T-cell (primary cell): ENCODE results near the gene WDR43. TPM values are rescaled to one million over a fixed set of nuclear protein-coding genes. Genes with fewer than 3 reads are reported as not detected.

ENCODE experiments used
- ATAC-seq, 4 experiments: fragments of 200-7000 bp in 3 of 4; fragments of 150-1000 bp in 1 of 4; cut with Tn5 transposase; replicated peaks in 1 of 4; 1 replicate in 3 of 4; 2 replicates in 1 of 4; pipeline ENCODE4 v1.10.0; 2021; ENCODE audit warnings: moderate library complexity in 3 of 4, mild to moderate bottlenecking in 2 of 4, moderate number of reproducible peaks in 1 of 4
- CTCF ChIA-PET, 2 donors: fragments of 300-600 bp; sonication (Branson Sonifier 250); formaldehyde crosslinking; loops; one replicate each; lab custom pipeline; 2022; ENCODE audit warnings: antibody characterized with exemption in 2 of 2; lab: Charles Lee
- POLR2A ChIA-PET, 2 donors: fragments of 300-600 bp; sonication (Branson Sonifier 250); formaldehyde crosslinking; loops; one replicate each; lab custom pipeline; 2022; ENCODE audit warnings: antibody characterized with exemption in 2 of 2; lab: Charles Lee
- DNase-seq, 35 experiments: peaks; one replicate each; pipeline versions ENCODE4 v3.0.0 to v3.0.0-alpha.2; 2013 to 2023
- H3K27ac ChIP-seq: one replicate; pipeline ENCODE4 v1.5.1; 2013; ENCODE audit warnings: low read length
- H3K27me3 ChIP-seq, 2 experiments: replicated peaks in 1 of 2; 1 replicate in 1 of 2; 2 replicates in 1 of 2; pipeline versions ENCODE4 v1.6.1 to v1.7.0; 2013; ENCODE audit warnings: low read length in 1 of 2, mixed read lengths in 1 of 2; ENCODE audit not compliant: control insufficient read depth in 2 of 2, insufficient read depth in 2 of 2; ENCODE audit errors: extremely low read depth in 1 of 2
- H3K36me3 ChIP-seq, 2 donors: 1 replicate in 1 of 2; 2 replicates in 1 of 2; pipeline versions ENCODE4 v1.6.1 to v1.7.0; 2013; ENCODE audit warnings: low read length in 1 of 2; ENCODE audit not compliant: control insufficient read depth in 2 of 2, insufficient read depth in 1 of 2; ENCODE audit errors: extremely low read depth in 1 of 2
- H3K4me1 ChIP-seq, 2 experiments: 1 replicate in 1 of 2; 2 replicates in 1 of 2; pipeline versions ENCODE4 v1.6.1 to v1.7.0; 2013; ENCODE audit warnings: low read length in 2 of 2, mixed read lengths in 1 of 2; ENCODE audit not compliant: insufficient read depth in 2 of 2, control insufficient read depth in 1 of 2; ENCODE audit errors: extremely low read depth in 1 of 2
- H3K4me3 ChIP-seq, 2 donors: 1 replicate in 1 of 2; 2 replicates in 1 of 2; pipeline versions ENCODE4 v1.5.1 to v1.7.0; 2013; ENCODE audit warnings: mild to moderate bottlenecking in 2 of 2, low read length in 1 of 2, moderate library complexity in 1 of 2; ENCODE audit not compliant: control insufficient read depth in 1 of 2; ENCODE audit errors: extremely low read depth in 1 of 2
- H3K9me3 ChIP-seq: 2 replicates; pipeline ENCODE4 v1.7.0; 2013
- H3K27ac Mint-ChIP-seq, 2 donors: one replicate each; pipeline ENCODE4 v1.8.0; 2020 to 2021; ENCODE audit warnings: mild to moderate bottlenecking in 2 of 2, mixed read lengths in 2 of 2
- H3K27me3 Mint-ChIP-seq, 2 donors: one replicate each; pipeline ENCODE4 v1.8.0; 2021 to 2022; ENCODE audit warnings: mixed read lengths in 2 of 2
- H3K36me3 Mint-ChIP-seq: one replicate; pipeline ENCODE4 v1.8.0; 2021; ENCODE audit warnings: mixed read lengths
- H3K4me1 Mint-ChIP-seq, 3 donors: one replicate each; pipeline ENCODE4 v1.8.0; 2020 to 2022; ENCODE audit warnings: mixed read lengths in 3 of 3, mild to moderate bottlenecking in 1 of 3
- H3K4me3 Mint-ChIP-seq, 3 donors: one replicate each; pipeline ENCODE4 v1.8.0; 2020 to 2022; ENCODE audit warnings: mild to moderate bottlenecking in 3 of 3, mixed read lengths in 3 of 3, moderate library complexity in 3 of 3
- H3K9me3 Mint-ChIP-seq, 3 donors: one replicate each; pipeline ENCODE4 v1.8.0; 2020 to 2022; ENCODE audit warnings: mixed read lengths in 3 of 3
- WGBS: methylation state at CpG from one replicate; pipeline ENCODE4 v1.1.5; 2013; ENCODE audit warnings: missing lambda C conversion rate; ENCODE audit not compliant: insufficient coverage; 5-methylcytosine and 5-hydroxymethylcytosine counted together
- total RNA-seq, 35 experiments: library from RNA in 6 of 35; stranded (reverse) in 6 of 35; fragments of 120-200 nt in 1 of 35; gene quantifications; one replicate each; pipeline versions ENCODE4 v1.2.1 to v1.2.4 and lab custom pipeline; 2013 to 2026

WDR43 gene
- total RNA-seq, 5 donors from 2014 or later (not counting 1 experiment from before 2014, with no cell fraction given) = 58.0 to 68.4 (median 62.9) TPM

GRCh38 chr2:28870146-28870891, 24.1 kb upstream of the WDR43 start, which contains the start of gene TRMT61B:
TSS of gene TRMT61B (minus strand) at chr2:28870309. CDS start at chr2:28870277, 32 bp downstream.
- Mint-ChIP-seq H3K9me3 (no peaks in the 10 kb centered on the region), H3K4me1 (peaks cover 36 to 43% (median 41%) of the 10 kb centered on the region in 3 donors), H3K4me3 (peak within 1 kb of the TSS; percentile 95 to 99 (median 96)), H3K27me3 (peaks cover 2% of the 10 kb centered on the region in 2 donors), H3K27ac (peak within 1 kb of the TSS; percentile 99 to 100), H3K36me3 (peaks cover 4% of the 10 kb centered on the region)
- ATAC-seq (peak; percentile 95 to 97 (median 96)), DNase-seq (peak; percentile 91 to 98 (median 96))
- under 1% methylated on average over 52 of the region's 57 CpGs for WGBS
- Histone ChIP-seq H3K9me3 (no peaks in the 10 kb centered on the region), H3K27ac (peak within 1 kb of the TSS; percentile 92), H3K4me1 (peaks cover 17 to 36% of the 10 kb centered on the region in 2 experiments), H3K4me3 (peak within 1 kb of the TSS; percentile 76 to 93), H3K36me3 (peaks cover 0 to 3% of the 10 kb centered on the region in 2 donors), H3K27me3 (peaks cover 0 to 2% of the 10 kb centered on the region in 2 experiments)
- ChIA-PET CTCF (interaction anchor here in 1 of 2 donors (1.0 to 2.8 kb wide), 7 partner anchors 20 to 1187 kb away, joined by 3 to 16 read pairs (median 4); partner anchors contain the start of genes PPP1CB and WDR43), POLR2A (interaction anchor here (0.6 to 2.3 kb wide), 9 partner anchors 19 to 249 kb away, joined by 3 to 49 read pairs (median 3); partner anchors contain the start of genes SPDYA (in 1 of the 2) and WDR43 (in 1 of the 2))

- H3K4me1 ChIP-seq = peaks cover 17 to 29% of the 10 kb centered on the region in 2 experiments
- Mint-ChIP-seq H3K4me3 (peak overlapping the region; percentile 17 to 99 (median 96)), H3K4me1 (peaks cover 29 to 33% (median 32%) of the 10 kb centered on the region in 3 donors), H3K27me3 (peaks cover 12 to 14% of the 10 kb centered on the region in 2 donors), H3K9me3 (no peaks in the 10 kb centered on the region), H3K27ac (peak overlapping the region in 1 of 2 donors; percentile 100), H3K36me3 (peaks cover 2% of the 10 kb centered on the region)
- H3K4me3 ChIP-seq = no peak overlapping the region
- peaks cover 0 to under 1% of the 10 kb centered on the region in 2 donors for H3K36me3 ChIP-seq
- DNase-seq (no peak), ATAC-seq (no peak)
- POLR2A ChIA-PET = interaction anchor here (0.5 to 0.7 kb wide), 2 partner anchors 44 to 66 kb away, joined by 3 to 7 read pairs; no protein-coding TSS in a partner anchor
- H3K27me3 ChIP-seq = peaks cover 2 to 3% of the 10 kb centered on the region in 2 experiments
- H3K27ac ChIP-seq = no peak overlapping the region
- no peaks in the 10 kb centered on the region for H3K9me3 ChIP-seq
- WGBS = 80% methylated on average over 2 of the region's 3 CpGs
- CTCF ChIA-PET = no interaction called here
These were observed 22.8 kb upstream of the WDR43 start for GRCh38 chr2:28871620-28872019.

- ATAC-seq (no peak), DNase-seq (no peak)
- Histone ChIP-seq H3K27me3 (peaks cover 0 to 27% of the 10 kb centered on the region in 2 experiments), H3K27ac (no peak overlapping the region), H3K4me1 (no peaks in the 10 kb centered on the region), H3K36me3 (no peaks in the 10 kb centered on the region), H3K9me3 (no peaks in the 10 kb centered on the region), H3K4me3 (no peak overlapping the region)
- no CpG with 5 or more reads among the region's 1 CpG for WGBS
- Mint-ChIP-seq H3K27ac (no peak overlapping the region), H3K4me1 (no peaks in the 10 kb centered on the region), H3K9me3 (no peaks in the 10 kb centered on the region), H3K4me3 (no peak overlapping the region), H3K36me3 (no peaks in the 10 kb centered on the region), H3K27me3 (peaks cover 35 to 43% of the 10 kb centered on the region in 2 donors)
- ChIA-PET POLR2A (interaction anchor here in 1 of 2 donors (0.6 kb wide), 1 partner anchor 63 kb away, joined by 3 read pairs; no protein-coding TSS in a partner anchor), CTCF (interaction anchor here in 1 of 2 donors (0.7 kb wide), 1 partner anchor 1351 kb away, joined by 3 read pairs; no protein-coding TSS in a partner anchor)
These were observed 14.3 kb upstream of the WDR43 start for GRCh38 chr2:28880193-28880592.

- 100% methylated on average over 3 of the region's 21 CpGs for WGBS
- CTCF ChIA-PET = no interaction called here
- DNase-seq = peak in 1 of 35 experiments; percentile 6
- Mint-ChIP-seq H3K36me3 (no peaks in the 10 kb centered on the region), H3K27ac (no peak overlapping the region), H3K27me3 (no peaks in the 10 kb centered on the region), H3K4me1 (peaks cover 33 to 35% (median 33%) of the 10 kb centered on the region in 3 donors), H3K4me3 (peak overlapping the region; percentile 21 to 57 (median 53)), H3K9me3 (no peaks in the 10 kb centered on the region)
- H3K9me3 ChIP-seq = no peaks in the 10 kb centered on the region
- no peak overlapping the region for H3K4me3 ChIP-seq
- H3K27ac ChIP-seq = no peak overlapping the region
- POLR2A ChIA-PET = interaction anchor here (0.9 to 3.9 kb wide), 2 partner anchors 17 to 23 kb away, joined by 3 to 49 read pairs; partner anchors contain the start of gene TRMT61B (in 1 of the 2)
- H3K4me1 ChIP-seq = peaks cover 17 to 25% of the 10 kb centered on the region in 2 experiments
- no peaks in the 10 kb centered on the region for H3K36me3 ChIP-seq
- ATAC-seq = no peak
- no peaks in the 10 kb centered on the region for H3K27me3 ChIP-seq
These were observed 979 bp upstream of the WDR43 start for GRCh38 chr2:28893488-28893887.

- ChIA-PET POLR2A (interaction anchor here (0.5 to 3.9 kb wide), 8 partner anchors 9 to 385 kb away, joined by 3 to 49 read pairs (median 4); partner anchors contain the start of gene TRMT61B (in 2 of the 2)), CTCF (interaction anchor here (0.6 to 2.2 kb wide), 8 partner anchors 9 to 1232 kb away, joined by 3 to 16 read pairs (median 5); partner anchors contain the start of genes SLC4A1AP (in 1 of the 2), SUPT7L (in 1 of the 2) and TRMT61B (in 1 of the 2))
- H3K27me3 ChIP-seq = no peaks in the 10 kb centered on the region
- Mint-ChIP-seq H3K4me1 (peaks cover 48 to 50% (median 48%) of the 10 kb centered on the region in 3 donors), H3K9me3 (no peaks in the 10 kb centered on the region), H3K27me3 (no peaks in the 10 kb centered on the region), H3K36me3 (no peaks in the 10 kb centered on the region), H3K27ac (peak overlapping the region; percentile 83 to 84), H3K4me3 (peak overlapping the region; percentile 91 to 99 (median 98))
- peaks cover 0 to under 1% of the 10 kb centered on the region in 2 donors for H3K36me3 ChIP-seq
- peak overlapping the region; percentile 91 to 92 for H3K4me3 ChIP-seq
- H3K4me1 ChIP-seq = peaks cover 17 to 25% of the 10 kb centered on the region in 2 experiments
- WGBS = 0% methylated on average over 9 of the region's 19 CpGs
- H3K27ac ChIP-seq = peak overlapping the region; percentile 32
- ATAC-seq (peak in 1 of 4 experiments; percentile 7), DNase-seq (peak in 16 of 35 experiments; percentile 2 to 30 (median 9))
- no peaks in the 10 kb centered on the region for H3K9me3 ChIP-seq
These were observed 874 bp downstream of the WDR43 start for GRCh38 chr2:28895189-28895893.
